Fibroblast of lung (primary cell): ENCODE measurements around the gene MRPL53.

Source experiments
- EZH2 ChIP-seq: IDR thresholded peaks from 2 replicates; pipeline ENCODE4 v1.5.1; 2012; ENCODE audit warnings: low read length, control low read depth, mild to moderate bottlenecking; ENCODE audit errors: missing control alignments
- TF ChIP-seq, protein P1 (sequence below), 2 donors: IDR thresholded peaks in 1 of 2; conservative IDR thresholded peaks in 1 of 2; 1 replicate in 1 of 2; 2 replicates in 1 of 2; pipeline ENCODE4 v1.5.1; 2011 to 2012; ENCODE audit warnings: low read length in 2 of 2, control low read depth in 1 of 2, inconsistent platforms in 1 of 2, low read depth in 1 of 2, mild to moderate bottlenecking in 1 of 2

DNA sequence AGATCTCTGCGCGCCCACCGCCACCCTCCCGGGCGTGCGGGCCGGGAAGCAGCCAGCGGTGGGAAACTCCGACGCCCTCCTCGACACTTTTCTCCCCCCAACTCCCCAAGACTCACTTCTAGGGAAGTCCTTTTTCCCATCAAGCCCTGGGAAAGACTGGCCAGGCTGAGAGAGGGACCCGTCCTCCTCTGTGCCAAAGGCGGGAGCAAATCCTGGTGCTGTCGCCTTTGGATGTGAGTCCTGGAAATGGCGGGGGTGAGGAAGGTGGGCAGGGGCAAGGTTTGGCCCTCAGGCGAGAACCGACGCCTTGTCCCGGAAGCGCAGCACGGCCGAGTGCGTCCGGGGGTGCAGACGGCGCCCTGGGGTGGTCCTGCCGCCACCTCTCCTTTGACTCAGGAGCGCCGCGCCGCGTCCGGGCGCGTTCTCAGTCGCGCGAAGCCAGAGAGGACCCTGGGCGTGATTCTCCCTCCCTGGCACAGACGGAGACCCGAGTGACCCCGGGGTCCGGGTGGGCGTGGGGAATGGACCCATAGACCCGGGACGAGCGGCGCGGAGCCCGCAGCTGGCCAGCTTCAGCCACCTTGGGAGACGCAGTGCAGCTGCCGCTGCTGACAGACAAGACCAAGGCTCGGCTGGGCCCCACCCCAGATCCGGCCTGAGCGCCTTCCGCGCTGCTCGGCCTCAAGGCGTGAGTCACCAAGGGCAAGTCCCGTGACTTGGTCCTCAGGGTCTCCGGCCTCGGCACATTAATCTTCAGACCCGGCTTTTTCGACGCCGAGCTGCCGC is 30.4 kb upstream of the MRPL53 start:
- TF ChIP-seq, protein P1, sequence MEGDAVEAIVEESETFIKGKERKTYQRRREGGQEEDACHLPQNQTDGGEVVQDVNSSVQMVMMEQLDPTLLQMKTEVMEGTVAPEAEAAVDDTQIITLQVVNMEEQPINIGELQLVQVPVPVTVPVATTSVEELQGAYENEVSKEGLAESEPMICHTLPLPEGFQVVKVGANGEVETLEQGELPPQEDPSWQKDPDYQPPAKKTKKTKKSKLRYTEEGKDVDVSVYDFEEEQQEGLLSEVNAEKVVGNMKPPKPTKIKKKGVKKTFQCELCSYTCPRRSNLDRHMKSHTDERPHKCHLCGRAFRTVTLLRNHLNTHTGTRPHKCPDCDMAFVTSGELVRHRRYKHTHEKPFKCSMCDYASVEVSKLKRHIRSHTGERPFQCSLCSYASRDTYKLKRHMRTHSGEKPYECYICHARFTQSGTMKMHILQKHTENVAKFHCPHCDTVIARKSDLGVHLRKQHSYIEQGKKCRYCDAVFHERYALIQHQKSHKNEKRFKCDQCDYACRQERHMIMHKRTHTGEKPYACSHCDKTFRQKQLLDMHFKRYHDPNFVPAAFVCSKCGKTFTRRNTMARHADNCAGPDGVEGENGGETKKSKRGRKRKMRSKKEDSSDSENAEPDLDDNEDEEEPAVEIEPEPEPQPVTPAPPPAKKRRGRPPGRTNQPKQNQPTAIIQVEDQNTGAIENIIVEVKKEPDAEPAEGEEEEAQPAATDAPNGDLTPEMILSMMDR (conservative IDR thresholded peaks at IDR 0.05 in 1 of 2, IDR thresholded peaks at IDR 0.05 in 1 of 2; ENCODE audit: low read depth in 1 of 2, low read length in 2 of 2) = peak; percentile 34 to 39
- TF ChIP-seq EZH2 = no peak
